OCI-LY7 (cell line): ENCODE results near the gene MPP4. TPM values are rescaled to one million over a fixed set of nuclear protein-coding genes. Genes with fewer than 3 reads are reported as not detected.

ENCODE experiments used
- BruUV-seq: library from RNA; stranded (reverse); fragments of 400-500 nt; replicated peaks from 2 replicates; lab custom pipeline; 2021; lab: Mats Ljungman, UMichigan
- CTCF ChIA-PET: fragments of 300-600 bp; sonication (Branson Sonifier 250); formaldehyde crosslinking; loops from one replicate; lab custom pipeline; 2022; ENCODE audit warnings: antibody characterized with exemption; ENCODE audit not compliant: unreplicated experiment; lab: Charles Lee
- POLR2A ChIA-PET: fragments of 300-600 bp; sonication (Branson Sonifier 250); formaldehyde crosslinking; loops from one replicate; lab custom pipeline; 2022; ENCODE audit warnings: antibody characterized with exemption; lab: Charles Lee
- DNase-seq: peaks from one replicate; pipeline ENCODE4 v3.0.0-alpha.2; 2015; ENCODE audit warnings: low spot score
- H2AFZ ChIP-seq: fragments of 200-600 bp; sonication (generic), shearing (Covaris generic); 2 replicates; pipeline ENCODE4 v1.6.1; 2014; ENCODE audit warnings: mild to moderate bottlenecking, antibody characterized with exemption, low read length, moderate library complexity
- H3K27ac ChIP-seq: fragments of 200-600 bp; sonication (generic); 2 replicates; pipeline ENCODE4 v1.5.1; 2014; ENCODE audit warnings: mixed run types, low read depth, mild to moderate bottlenecking, moderate library complexity, low read length, inconsistent platforms; ENCODE audit not compliant: poor library complexity, severe bottlenecking
- H3K36me3 ChIP-seq: fragments of 200-600 bp; sonication (generic); 2 replicates; pipeline ENCODE4 v1.6.1; 2014; ENCODE audit warnings: mild to moderate bottlenecking, antibody characterized with exemption, low read length, moderate library complexity, mixed read lengths; ENCODE audit not compliant: insufficient read depth
- H3K4me1 ChIP-seq: fragments of 200-600 bp; sonication (generic); 2 replicates; pipeline ENCODE4 v1.5.1; 2014; ENCODE audit warnings: mild to moderate bottlenecking, low read length; ENCODE audit not compliant: insufficient read depth, poor library complexity, severe bottlenecking
- H3K4me2 ChIP-seq: fragments of 200-600 bp; sonication (generic); 2 replicates; pipeline ENCODE4 v1.6.1; 2014; ENCODE audit warnings: mild to moderate bottlenecking, low read length
- H3K4me3 ChIP-seq: fragments of 200-600 bp; sonication (generic); 2 replicates; pipeline ENCODE4 v1.5.1; 2014; ENCODE audit warnings: mild to moderate bottlenecking, low read depth, low read length; ENCODE audit not compliant: poor library complexity, severe bottlenecking
- H3K79me2 ChIP-seq: fragments of 200-600 bp; sonication (generic); 2 replicates; pipeline ENCODE4 v1.6.1; 2016; ENCODE audit warnings: low read depth, mild to moderate bottlenecking, low read length, moderate library complexity, mixed read lengths; ENCODE audit not compliant: insufficient read depth
- H3K9me2 ChIP-seq: fragments of 200-600 bp; sonication (generic); 2 replicates; pipeline ENCODE4 v1.6.1; 2016; ENCODE audit warnings: mild to moderate bottlenecking, low read length, mixed read lengths; ENCODE audit not compliant: insufficient read depth
- H3K9me3 ChIP-seq: fragments of 200-600 bp; sonication (generic); 2 replicates; pipeline ENCODE4 v1.6.1; 2014; ENCODE audit warnings: mild to moderate bottlenecking, mixed run types, low read length, mixed read lengths
- H4K20me1 ChIP-seq: fragments of 200-600 bp; sonication (generic); 2 replicates; pipeline ENCODE4 v1.6.1; 2014; ENCODE audit warnings: mild to moderate bottlenecking, antibody characterized with exemption, low read length, moderate library complexity, mixed read lengths; ENCODE audit not compliant: insufficient read depth
- CTCF ChIP-seq: fragments of 200-600 bp; sonication (generic); conservative IDR thresholded peaks from 2 replicates; pipeline ENCODE4 v1.5.1; 2014; ENCODE audit warnings: mild to moderate bottlenecking, antibody characterized with exemption, low read length, moderate library complexity, mixed read lengths
- EZH2phosphoT487 ChIP-seq: fragments of 200-600 bp; sonication (generic); IDR thresholded peaks from 2 replicates; pipeline ENCODE4 v1.6.1; 2018; ENCODE audit warnings: low read depth, borderline replicate concordance, mild to moderate bottlenecking, mixed run types, antibody characterized with exemption, low read length, moderate library complexity, mixed read lengths
- intact Hi-C: fragments of 100-400 bp; cut with micrococcal nuclease; formaldehyde crosslinking; loops from one replicate; pipeline ENCODE4 v1.10.0; 2022; ENCODE audit not compliant: unreplicated experiment
- total RNA-seq, 2 experiments: library from RNA; depleted of rRNA in 1 of 2; stranded (reverse); fragments of >200 nt in 1 of 2; shearing (Covaris generic) in 1 of 2; gene quantifications; 2 replicates each; pipeline ENCODE4 v1.2.3, GENCODE V29; 2014 to 2022

The MPP4 gene
- total RNA-seq, 2 experiments from 2014 or later: not detected

GRCh38 chr2:201647431-201647830, 51.0 kb downstream of the MPP4 start:
- no peaks in the 10 kb centered on the region for H3K79me2 ChIP-seq
- no peaks in the 10 kb centered on the region for H4K20me1 ChIP-seq
- no peak overlapping the region for H2AFZ ChIP-seq
- H3K9me2 ChIP-seq: no peaks in the 10 kb centered on the region
- H3K4me2 ChIP-seq: no peak overlapping the region
- H3K4me1 ChIP-seq: peaks cover 12% of the 10 kb centered on the region
- H3K4me3 ChIP-seq: no peak overlapping the region
- intact Hi-C loops: no loop called here
- TF ChIP-seq EZH2phosphoT487 (no peak), CTCF (no peak)
- H3K27ac ChIP-seq: no peak overlapping the region
- H3K36me3 ChIP-seq: no peaks in the 10 kb centered on the region
- POLR2A ChIA-PET: interaction anchor here (1.0 kb wide), 1 partner anchor 17 kb away, joined by 3 read pairs; no protein-coding TSS in a partner anchor
- DNase-seq: no peak
- H3K9me3 ChIP-seq: no peaks in the 10 kb centered on the region
- CTCF ChIA-PET: no interaction called here
- BruUV-seq: no TSS peak

GRCh38 chr2:201644001-201644400, 54.4 kb downstream of the MPP4 start:
- Histone ChIP-seq H3K4me3 (peak overlapping the region; percentile 97), H3K9me2 (no peaks in the 10 kb centered on the region), H3K9me3 (no peaks in the 10 kb centered on the region), H2AFZ (peak overlapping the region; percentile 85), H3K36me3 (0 out of 2 replicates have a peak, but pooled peaks cover 3% of the 10 kb centered on the region), H4K20me1 (no peaks in the 10 kb centered on the region), H3K4me2 (peak overlapping the region; percentile 72), H3K79me2 (peaks cover 26% of the 10 kb centered on the region), H3K27ac (no peak overlapping the region), H3K4me1 (peaks cover 22% of the 10 kb centered on the region)
- TF ChIP-seq CTCF: no peak
- TF ChIP-seq EZH2phosphoT487: no peak
- intact Hi-C loops: loop anchor here (5.0 kb wide), 1 partner anchor 382 kb away; the partner anchor contains the start of gene CASP8
- TSS peak; percentile 79 for BruUV-seq
- DNase-seq: no peak
- POLR2A ChIA-PET: interaction anchor here (1.2 to 1.6 kb wide), 2 partner anchors 9 to 136 kb away, joined by 5 read pairs; partner anchors contain the start of gene ALS2
- CTCF ChIA-PET: no interaction called here
